GM19395 (cell line): ENCODE measurements around the gene ANP32B.
A peak's percentile ranks its signal among the peaks of the same experiment; 100 is the strongest.
"Not testable (repeated sequence)": the region's sequence is repeated elsewhere in the genome, so short reads cannot be mapped to it uniquely, and the experiment has no call there.

Experiments used
- ATAC-seq: cut with Tn5 transposase; IDR thresholded peaks from one replicate; pipeline ENCODE4 v1.9.1; 2021; ENCODE audit warnings: mild to moderate bottlenecking, moderate library complexity; ENCODE audit not compliant: unreplicated experiment

The ANP32B gene

DNA sequence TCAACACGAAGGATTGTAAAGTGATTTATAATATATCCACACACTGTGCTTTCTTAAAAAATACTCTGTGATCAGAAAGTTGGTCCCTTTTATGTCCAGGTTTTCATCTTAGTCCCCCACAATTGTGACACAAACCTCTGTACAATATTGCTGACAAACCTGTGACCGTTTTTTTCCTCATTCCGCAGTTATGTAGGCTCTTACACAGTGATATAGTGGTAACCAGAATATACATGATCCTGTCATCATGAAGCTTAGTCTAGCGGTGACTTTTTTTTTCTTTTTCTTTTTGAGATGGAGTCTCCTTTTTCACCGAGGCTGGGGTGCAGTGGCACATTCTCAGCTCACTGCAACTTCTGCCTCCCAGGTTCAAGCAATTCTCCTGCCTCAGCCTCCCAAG, 8.7 kb downstream of the ANP32B start:
- ATAC-seq: no peak

DNA sequence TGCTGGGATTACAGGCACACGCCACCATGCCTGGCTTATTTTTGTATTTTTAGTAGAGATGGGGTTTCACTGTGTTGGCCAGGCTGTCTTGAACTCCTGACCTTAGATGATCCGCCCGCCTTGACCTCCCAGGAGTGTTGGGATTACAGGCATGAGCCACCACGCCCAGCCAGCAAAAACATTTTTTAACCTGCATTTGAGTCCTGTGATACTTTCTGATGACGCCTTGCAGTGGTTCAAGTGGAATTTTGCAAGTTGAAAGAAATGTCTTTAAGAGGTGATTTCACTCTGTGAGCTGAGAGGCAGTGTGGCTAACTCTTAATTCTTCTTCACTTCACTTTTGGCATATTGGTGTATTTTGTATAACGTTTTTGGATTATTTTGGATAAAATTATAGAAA, 9.1 kb downstream of the ANP32B start:
- ATAC-seq: no peak

DNA sequence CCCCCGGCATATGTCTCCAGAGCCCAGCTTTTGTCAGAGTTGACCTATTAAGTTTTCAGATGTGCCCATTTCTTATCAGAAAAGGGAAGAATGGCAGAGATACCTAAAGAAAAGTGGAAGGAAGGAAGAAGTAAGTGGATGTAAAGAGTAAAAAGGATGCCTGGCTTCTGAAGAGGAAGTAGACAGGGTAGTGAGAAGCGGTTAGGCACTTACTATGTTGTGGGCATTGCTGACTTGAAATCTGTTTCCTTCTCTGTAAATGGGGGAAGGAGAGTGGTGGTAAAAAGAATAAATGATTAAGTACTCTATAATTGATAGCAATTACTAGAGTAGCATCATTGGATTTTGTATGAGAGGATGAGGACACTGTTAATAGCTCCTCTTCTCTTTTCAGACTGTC, 9.9 kb downstream of the ANP32B start:
- no peak for ATAC-seq

DNA sequence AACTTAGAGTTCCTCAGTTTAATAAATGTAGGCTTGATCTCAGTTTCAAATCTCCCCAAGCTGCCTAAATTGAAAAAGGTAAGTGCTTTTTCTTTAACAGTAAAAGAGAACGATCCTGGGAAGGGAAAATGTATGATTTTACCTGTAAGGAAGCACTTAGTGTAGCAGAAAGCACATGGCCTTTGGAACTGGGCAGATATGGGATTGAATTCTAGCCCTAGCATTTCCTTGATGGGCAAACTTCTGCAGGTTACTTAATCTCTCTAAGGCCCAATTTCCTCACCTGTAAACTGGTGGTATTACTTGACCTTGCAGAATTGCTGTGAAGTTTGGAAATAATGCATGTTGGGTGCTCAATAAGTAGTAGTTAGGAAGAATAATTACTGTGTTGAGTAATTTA, 11.6 kb downstream of the ANP32B start:
- ATAC-seq: no peak

DNA sequence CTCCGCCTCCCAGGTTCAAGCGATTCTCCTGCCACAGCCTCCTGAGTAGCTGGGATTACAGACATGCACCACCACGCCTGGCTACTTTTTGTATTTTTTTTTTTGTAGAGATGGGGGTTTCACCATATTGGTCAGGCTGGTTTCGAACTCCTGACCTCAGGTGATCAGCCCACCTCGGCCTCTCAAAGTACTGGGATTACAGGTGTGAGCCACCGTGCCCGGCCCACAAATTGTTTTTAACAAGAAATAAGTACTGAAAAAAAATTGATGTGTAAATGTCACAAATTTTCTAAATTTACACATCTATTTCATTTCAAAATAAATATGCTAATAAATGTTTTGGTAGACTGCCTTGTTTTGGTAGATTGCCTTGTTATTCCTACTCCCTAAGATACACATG, 13.5 kb downstream of the ANP32B start:
- not testable (repeated sequence) for ATAC-seq

DNA sequence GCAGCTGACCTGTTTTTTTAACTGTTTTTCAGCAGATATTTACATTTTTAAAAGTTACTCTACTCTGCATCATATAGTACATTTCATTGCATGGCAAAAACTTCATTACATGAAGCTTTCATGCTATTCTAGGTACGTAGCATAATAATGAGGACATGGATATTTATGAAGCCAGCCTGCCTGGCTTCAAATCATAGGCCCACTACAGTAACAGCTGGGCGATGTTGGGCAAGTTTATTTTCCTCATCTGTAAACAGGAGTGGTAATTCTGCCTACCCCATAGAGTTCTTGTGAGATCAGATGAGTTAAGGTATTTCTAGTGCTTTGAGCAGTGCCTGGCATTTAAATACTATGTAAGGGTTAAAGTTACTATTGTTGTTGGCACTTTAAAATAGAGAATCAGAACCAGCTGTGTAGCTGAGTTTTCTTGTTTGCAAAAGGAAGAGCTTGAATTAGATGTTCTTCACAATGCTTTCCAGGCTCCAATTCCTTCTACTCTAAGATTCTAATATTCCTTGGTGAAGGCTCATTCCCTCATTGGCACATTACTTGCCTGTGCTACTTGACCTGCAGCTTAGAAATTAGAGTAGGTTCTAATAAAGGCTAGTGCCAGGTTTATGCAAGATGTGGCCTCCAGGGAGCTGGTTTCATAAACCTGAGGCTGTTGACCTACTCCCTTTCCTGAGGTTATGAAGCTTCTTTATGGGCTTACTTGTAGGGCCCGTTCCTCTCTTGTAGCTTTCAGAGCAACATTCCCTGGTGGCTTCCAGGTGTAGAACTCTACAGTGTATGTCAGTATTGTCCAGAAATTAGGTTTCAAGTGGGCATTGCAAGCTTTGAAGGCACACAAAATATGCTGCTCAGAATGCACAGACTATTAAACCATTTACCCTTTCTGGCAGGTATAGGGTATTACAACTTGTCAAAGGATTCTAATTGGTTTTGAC, 14.5 kb downstream of the ANP32B start:
- no peak for ATAC-seq

DNA sequence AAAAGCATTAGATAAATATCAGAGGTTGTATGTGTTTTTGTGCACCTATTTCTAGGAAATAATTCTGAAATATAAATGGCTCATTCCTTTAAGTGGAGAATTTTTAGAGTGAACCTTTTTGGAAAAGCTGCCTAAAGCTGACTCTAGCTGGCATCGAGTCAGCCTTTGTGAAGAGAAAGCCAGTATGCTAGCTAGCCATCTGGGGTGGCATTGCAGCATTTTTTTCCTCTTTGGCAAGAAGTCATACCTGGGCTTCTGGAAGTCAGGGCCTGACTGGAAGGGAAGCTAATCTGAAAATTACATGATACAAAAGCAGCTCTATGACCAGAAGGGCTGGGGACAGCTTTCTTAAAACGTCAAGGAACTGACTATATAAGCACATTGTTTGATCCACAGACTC, 19.7 kb downstream of the ANP32B start:
- ATAC-seq: no peak

DNA sequence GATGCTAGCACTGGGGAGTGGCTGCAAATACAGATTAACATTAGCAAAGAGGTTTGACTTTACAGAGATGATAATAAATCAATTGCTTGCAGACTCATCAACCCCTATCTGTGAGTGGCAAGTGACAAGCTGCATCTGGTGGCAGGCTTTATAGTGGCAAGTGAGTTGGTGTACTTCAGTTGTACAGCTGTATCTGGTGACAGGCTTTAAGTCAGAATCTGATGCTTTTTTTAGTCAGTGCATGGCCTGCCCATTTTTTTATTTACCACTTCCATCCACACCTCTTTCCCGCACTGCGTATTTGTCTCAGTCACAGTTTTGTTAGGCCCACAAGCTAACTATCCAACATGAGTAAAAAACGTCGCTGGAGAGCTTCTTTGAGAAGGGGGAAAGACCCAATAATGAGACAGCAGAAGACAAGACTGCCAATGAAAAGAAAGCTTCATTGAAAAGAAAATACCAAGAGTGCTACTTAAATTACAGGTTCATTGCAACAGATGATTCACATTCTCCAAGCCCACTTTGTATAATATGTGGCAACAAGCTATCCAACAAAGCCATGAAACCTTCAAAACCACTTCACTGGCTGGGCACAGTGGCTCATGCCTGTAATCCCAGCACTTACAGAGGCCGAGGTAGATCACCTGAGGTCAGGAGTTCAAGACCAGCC, 23.1 kb downstream of the ANP32B start:
- ATAC-seq: no peak

DNA sequence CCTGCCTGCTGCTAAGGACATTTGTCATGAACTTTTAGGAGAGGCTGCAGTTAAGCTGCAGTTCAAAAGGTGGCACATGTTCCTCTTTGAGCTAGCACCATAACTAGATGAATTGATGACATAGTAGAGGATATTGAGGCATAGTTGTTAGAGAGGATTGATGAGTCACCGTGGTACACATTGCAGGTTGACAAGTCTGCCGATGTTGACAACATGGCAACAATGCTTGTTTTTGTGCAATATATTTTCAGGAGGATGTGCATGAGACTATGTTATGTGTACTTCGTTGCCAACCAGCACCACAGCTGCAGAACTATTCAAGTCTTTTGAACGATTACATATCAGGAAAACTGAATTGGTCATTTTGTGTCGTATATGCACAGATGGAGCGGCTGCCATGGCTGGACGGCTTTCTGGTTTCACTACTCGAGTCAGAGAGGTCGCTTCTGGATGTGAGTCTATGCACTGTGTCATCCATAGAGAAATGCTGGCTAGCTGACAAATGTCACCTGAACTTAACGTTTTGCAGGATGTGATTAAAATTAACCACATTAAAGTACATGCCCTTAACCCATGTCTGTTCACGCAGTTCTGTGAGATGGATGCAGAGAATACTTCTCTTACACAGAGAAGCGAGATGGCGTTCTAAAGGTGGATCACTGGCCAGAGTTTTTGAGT, 24.2 kb downstream of the ANP32B start:
- ATAC-seq: no peak

DNA sequence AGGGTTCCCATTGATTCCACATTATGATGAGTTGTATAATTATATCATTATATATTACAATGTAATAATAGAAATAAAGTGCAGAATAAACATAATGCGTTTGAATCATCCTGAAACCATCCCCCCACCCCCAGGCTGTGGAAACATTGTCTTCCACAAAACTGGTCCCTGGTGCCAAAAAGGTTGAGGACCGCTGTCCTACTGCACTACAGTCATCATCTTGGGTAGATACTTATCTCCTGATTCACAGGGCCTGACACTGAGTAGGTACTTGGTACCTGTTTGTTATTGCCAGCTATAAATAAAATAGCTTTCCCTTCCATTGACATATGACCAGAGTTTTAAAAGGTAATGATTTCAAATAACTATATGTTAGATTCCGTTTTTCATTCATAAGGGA, 25.6 kb downstream of the ANP32B start:
- ATAC-seq: no peak

DNA sequence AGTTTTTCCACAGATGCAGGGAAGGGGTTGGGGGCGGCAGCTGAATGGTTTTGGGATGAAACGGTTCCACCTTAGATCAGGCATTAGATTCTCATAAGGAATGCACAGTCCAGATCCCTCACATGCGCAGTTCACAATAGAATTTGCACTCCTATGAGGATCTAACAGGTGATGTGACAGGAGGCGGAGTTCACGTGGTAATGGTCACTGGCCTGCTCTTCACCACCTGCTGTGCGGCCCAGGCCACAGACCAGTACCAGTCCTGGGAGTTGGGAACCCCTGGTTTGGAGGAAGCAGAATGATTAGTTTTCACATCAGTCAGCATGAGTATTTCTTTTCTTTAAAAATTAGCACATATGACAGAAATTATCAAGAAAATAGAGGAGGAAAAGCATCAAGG, 26.3 kb downstream of the ANP32B start:
- no peak for ATAC-seq

DNA sequence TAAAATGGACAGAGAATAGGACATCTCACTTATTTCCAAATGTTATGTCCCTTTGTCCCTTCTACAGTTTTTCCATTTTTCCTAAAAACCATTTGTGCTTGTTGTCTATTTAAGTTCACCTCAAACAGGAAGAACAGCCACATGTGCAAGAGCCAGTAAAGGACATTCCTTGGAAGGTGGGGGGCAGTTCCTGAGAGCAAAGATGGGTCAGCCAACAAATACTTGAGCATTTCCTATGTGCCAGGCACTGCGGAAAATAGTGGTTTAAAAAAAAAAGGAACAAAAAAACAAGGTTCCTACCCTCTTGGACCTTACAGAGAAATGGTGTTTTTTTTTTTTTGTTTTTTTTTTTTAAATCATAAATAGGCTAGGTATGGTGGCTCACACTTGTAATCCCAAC, 26.8 kb downstream of the ANP32B start:
- no peak for ATAC-seq

DNA sequence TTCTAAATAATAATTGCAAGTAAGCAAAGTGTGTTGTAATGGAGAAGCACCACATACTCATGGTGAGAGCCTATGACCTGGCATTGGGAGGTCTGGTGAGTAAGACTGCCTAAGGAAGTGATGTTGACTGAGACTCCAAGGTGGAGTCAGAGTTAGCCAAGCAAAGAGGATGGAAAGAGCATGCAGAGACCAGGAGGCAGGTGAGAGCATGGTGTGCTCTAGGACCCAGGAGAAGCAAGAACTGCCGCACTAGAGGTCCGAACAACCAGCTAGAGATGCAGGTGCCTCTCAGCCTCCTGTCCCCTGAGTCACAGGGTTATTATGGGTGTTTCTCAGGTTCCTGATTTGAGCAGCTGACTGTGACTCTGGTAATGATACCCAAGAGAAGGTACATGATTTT, 27.3 kb downstream of the ANP32B start:
- peak; percentile 80 for ATAC-seq

DNA sequence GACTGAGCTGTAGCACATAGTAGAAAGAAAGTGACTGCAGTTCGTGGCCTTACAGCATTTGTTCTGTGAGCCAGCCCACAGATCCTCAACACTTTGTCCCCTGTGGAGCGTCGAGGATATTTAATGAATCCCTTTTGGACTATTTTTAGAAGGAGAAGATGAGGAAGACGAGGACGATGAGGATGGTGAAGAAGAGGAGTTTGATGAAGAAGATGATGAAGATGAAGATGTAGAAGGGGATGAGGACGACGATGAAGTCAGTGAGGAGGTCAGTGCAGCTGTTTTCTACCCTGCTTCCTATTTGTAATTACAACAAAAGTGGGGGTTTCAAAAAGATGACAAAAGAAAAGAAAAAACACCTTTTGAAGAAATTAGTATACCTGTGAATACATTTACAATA, 28.0 kb downstream of the ANP32B start:
- no peak for ATAC-seq

DNA sequence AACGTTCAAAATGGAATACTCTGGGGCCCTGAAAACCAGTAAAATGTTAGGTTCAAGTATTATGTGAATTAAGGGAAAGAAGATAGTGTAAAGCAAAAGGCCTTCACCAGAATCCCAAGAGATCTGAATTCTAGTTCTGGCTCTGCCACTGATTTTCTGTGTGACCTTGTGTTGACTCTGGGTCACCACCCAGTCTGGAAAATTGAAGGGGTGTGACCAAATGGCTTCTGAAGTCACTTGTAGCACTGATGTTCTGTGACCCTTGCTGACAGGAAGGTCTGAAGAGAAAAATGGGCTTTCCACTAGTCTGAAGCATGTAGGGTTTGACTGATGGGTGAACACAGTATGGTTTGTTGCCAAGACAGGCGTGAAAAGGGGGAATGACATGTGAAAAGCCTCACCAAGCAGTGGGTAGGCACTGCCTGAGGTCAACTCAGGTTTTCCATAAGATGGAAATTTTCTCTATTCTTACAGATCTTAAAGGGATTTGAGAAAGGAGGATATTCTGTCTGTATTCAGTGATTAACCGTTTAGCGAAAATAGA, 33.1 kb downstream of the ANP32B start:
- ATAC-seq: no peak

DNA sequence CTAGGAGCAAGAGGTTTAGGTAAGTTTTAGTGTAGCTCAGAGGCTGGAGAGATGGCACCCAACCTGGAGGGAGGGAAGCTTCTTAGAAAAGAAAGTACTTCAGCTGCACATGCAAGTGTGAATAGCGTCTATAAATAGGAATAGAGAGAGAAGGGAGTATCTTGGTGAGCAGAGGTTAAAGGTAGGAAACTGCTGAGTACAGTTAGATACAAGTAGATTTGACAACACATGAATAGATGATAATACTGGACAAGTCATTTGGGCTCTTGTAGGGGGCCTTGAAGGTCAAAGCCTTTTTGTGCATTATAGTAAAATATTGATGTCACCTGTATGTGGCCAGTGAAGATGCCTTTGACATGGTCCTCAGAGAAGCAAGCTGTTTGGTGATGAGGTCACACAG, 34.2 kb downstream of the ANP32B start:
- no peak for ATAC-seq

DNA sequence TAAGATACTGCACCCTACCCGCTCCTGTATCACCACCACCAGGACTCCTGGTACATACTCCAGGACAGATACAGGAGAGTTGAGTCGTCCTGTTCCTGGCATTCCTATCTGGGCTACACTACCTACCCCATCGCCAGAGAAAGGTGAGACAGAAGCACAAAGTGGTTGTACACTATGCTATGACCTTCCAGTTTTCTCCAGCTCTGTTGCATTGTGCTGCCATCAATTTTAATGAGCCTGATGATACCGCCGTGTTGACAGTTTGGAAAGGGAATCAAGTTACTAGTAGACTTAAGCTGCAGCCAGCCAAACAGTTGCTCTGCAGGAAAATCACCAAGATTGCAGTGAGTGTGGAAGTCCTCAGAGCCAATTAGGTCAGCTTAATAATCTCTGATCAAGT, 35.2 kb downstream of the ANP32B start:
- ATAC-seq: no peak

DNA sequence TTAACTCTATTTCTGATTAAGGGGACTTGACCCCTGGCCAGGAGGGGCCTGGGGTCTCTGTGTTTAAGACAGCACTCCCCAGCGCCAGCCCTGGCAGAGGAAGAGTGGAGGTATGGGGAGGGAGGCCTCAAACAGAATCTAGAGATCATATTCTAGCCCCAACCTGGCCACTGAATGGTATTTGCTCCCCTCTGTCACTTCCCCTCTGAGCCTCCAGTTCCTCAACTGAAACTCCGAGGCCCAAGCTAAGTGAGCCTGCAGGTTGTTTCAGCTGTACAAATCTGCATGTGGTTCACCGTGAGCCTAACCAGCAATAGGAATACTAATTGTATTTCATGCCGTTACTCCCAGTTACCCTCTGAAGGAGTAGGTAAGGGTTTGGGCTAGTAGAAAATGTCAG, 36.0 kb downstream of the ANP32B start:
- no peak for ATAC-seq

DNA sequence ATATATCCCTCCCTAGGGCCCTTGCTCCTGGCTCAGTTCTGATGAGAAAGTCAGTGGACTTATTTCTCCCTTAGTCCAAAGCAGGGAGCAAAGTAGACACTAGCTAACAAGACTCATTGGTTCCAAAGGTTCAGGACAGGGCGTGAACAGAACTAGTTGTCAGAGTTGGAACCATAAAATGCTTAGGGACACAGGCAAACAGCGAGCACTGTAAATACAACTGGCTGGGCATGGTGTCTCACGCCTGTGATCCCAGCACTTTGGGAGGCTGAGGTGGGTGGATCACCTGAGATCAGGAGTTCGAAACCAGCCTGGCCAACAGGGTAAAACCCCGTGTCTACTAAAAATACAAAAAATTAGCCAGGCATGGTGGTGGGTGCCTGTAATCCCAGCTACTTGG, 36.7 kb downstream of the ANP32B start:
- not testable (repeated sequence) for ATAC-seq

DNA sequence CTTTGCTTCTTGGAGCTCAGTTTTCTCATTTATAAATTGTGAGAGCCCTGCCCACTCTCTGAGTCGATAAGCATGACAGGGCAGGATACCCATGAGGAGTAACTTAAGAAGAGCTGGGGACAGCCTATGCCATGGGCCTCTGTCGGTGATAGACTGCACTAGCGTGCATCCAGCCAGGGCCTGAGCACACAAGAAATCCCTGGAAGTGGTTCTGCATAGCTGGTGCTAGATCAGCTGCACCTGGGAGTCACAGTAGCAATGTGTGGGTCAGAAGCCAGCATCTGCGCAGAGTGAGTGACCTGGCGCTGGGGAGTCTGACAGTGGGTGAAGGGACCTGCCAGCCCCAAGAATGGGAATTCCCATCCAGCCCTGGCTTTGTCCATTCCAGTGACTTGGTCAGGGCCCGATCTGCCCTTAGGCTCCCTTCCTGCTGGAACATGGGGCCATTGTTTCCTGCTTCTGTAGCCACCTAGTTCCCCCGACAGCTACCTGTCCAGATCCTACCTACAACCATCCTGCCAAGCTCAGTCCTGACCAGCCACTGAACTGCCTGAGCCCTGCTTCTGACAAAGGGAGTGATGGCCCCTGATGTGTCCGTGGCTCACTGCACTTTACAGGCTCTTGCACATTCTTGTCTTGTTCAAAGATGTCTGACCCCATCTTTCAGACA, 37.5 kb downstream of the ANP32B start:
- ATAC-seq: no peak
